Mesenchymal stem cell (in vitro differentiated cells and primary cell): ENCODE measurements around the gene ZNF608.
A peak's percentile ranks its signal among the peaks of the same experiment; 100 is the strongest.

Experiments used
- DNase-seq: peaks from one replicate; pipeline ENCODE4 v3.0.0-alpha.2; 2013
- H2AFZ ChIP-seq: one replicate; pipeline ENCODE4 v1.6.1; 2013; ENCODE audit warnings: low read depth, mild to moderate bottlenecking, control low read depth, inconsistent platforms, low read length, moderate library complexity
- H2AK5ac ChIP-seq: 2 replicates; pipeline ENCODE4 v1.6.1; 2013; ENCODE audit warnings: low read length, moderate library complexity, mild to moderate bottlenecking, inconsistent platforms; ENCODE audit not compliant: severe bottlenecking
- H2BK120ac ChIP-seq: one replicate; pipeline ENCODE4 v1.6.1; 2013; ENCODE audit warnings: low read depth, mild to moderate bottlenecking, inconsistent platforms, low read length, moderate library complexity
- H2BK12ac ChIP-seq, 2 experiments: one replicate each; pipeline ENCODE4 v1.6.1; 2013; ENCODE audit warnings: inconsistent platforms in 2 of 2, low read length in 2 of 2, mild to moderate bottlenecking in 2 of 2, moderate library complexity in 2 of 2, control low read depth in 1 of 2
- H2BK15ac ChIP-seq: one replicate; pipeline ENCODE4 v1.6.1; 2013; ENCODE audit warnings: mild to moderate bottlenecking, low read depth, inconsistent platforms; ENCODE audit not compliant: poor library complexity, severe bottlenecking
- H2BK5ac ChIP-seq: 2 replicates; pipeline ENCODE4 v1.6.1; 2013; ENCODE audit warnings: low read depth, mild to moderate bottlenecking, low read length, control low read depth, inconsistent platforms; ENCODE audit not compliant: poor library complexity, severe bottlenecking
- H3K14ac ChIP-seq, 2 experiments: one replicate each; pipeline ENCODE4 v1.6.1; 2013; ENCODE audit warnings: inconsistent platforms in 2 of 2, low read length in 2 of 2, control low read depth in 1 of 2, mild to moderate bottlenecking in 1 of 2, moderate library complexity in 1 of 2
- H3K18ac ChIP-seq, 2 experiments: one replicate each; pipeline ENCODE4 v1.6.1; 2013; ENCODE audit warnings: inconsistent platforms in 2 of 2, low read length in 2 of 2, control low read depth in 1 of 2, low read depth in 1 of 2, mild to moderate bottlenecking in 1 of 2
- H3K23ac ChIP-seq, 2 experiments: one replicate each; pipeline ENCODE4 v1.6.1; 2013; ENCODE audit warnings: inconsistent platforms in 2 of 2, low read length in 2 of 2, mild to moderate bottlenecking in 2 of 2, moderate library complexity in 2 of 2, control low read depth in 1 of 2
- H3K27ac ChIP-seq: 2 replicates; pipeline ENCODE4 v1.5.1; 2013; ENCODE audit warnings: mild to moderate bottlenecking, moderate library complexity, low read length, control low read depth, inconsistent platforms; ENCODE audit not compliant: poor library complexity, severe bottlenecking
- H3K27me3 ChIP-seq, 2 experiments: 2 replicates each; pipeline versions ENCODE4 v1.6.1 to v1.7.0; 2013; ENCODE audit warnings: low read length in 2 of 2, mild to moderate bottlenecking in 2 of 2, moderate library complexity in 2 of 2, control low read depth in 1 of 2, inconsistent platforms in 1 of 2; ENCODE audit not compliant: control insufficient read depth in 1 of 2, insufficient read depth in 1 of 2
- H3K36me3 ChIP-seq, 2 experiments: 2 replicates each; pipeline versions ENCODE4 v1.6.1 to v1.7.0; 2013; ENCODE audit warnings: low read length in 2 of 2, control low read depth in 1 of 2, inconsistent platforms in 1 of 2, low read depth in 1 of 2, mild to moderate bottlenecking in 1 of 2; ENCODE audit not compliant: insufficient read depth in 2 of 2, control insufficient read depth in 1 of 2
- H3K4ac ChIP-seq, 2 experiments: one replicate each; pipeline ENCODE4 v1.6.1; 2013; ENCODE audit warnings: inconsistent platforms in 2 of 2, low read length in 2 of 2, mild to moderate bottlenecking in 2 of 2, moderate library complexity in 2 of 2, control low read depth in 1 of 2, low read depth in 1 of 2
- H3K4me1 ChIP-seq: 2 replicates; pipeline ENCODE4 v1.6.1; 2013; ENCODE audit warnings: low read depth, low read length, control low read depth; ENCODE audit not compliant: control insufficient read depth, insufficient read depth
- H3K4me2 ChIP-seq: 2 replicates; pipeline ENCODE4 v1.6.1; 2013; ENCODE audit warnings: low read length, mild to moderate bottlenecking, inconsistent platforms; ENCODE audit not compliant: poor library complexity, severe bottlenecking
- H3K4me3 ChIP-seq, 2 experiments: 2 replicates each; pipeline versions ENCODE4 v1.5.1 to v1.7.0; 2013; ENCODE audit warnings: low read length in 2 of 2, mild to moderate bottlenecking in 2 of 2, control low read depth in 1 of 2, low read depth in 1 of 2; ENCODE audit not compliant: insufficient read depth in 1 of 2
- H3K79me1 ChIP-seq: replicated peaks from 2 replicates; pipeline ENCODE4 v1.6.1; 2013; ENCODE audit warnings: mild to moderate bottlenecking, control low read depth, low read length, inconsistent platforms; ENCODE audit not compliant: poor library complexity, severe bottlenecking
- H3K9ac ChIP-seq: 2 replicates; pipeline ENCODE4 v1.7.0; 2013; ENCODE audit warnings: mild to moderate bottlenecking, low read length, moderate library complexity
- H3K9me3 ChIP-seq: 2 replicates; pipeline ENCODE4 v1.7.0; 2013; ENCODE audit warnings: mild to moderate bottlenecking, low read length; ENCODE audit not compliant: control insufficient read depth
- H4K8ac ChIP-seq: one replicate; pipeline ENCODE4 v1.6.1; 2013; ENCODE audit warnings: inconsistent platforms, mild to moderate bottlenecking, low read length, moderate library complexity
- H4K91ac ChIP-seq: one replicate; pipeline ENCODE4 v1.6.1; 2013; ENCODE audit warnings: mild to moderate bottlenecking, low read length, inconsistent platforms
- WGBS: methylation state at CpG from one replicate; pipeline ENCODE4 v1.1.7; 2013; ENCODE audit warnings: mixed read lengths; 5-methylcytosine and 5-hydroxymethylcytosine counted together

The ZNF608 gene

DNA sequence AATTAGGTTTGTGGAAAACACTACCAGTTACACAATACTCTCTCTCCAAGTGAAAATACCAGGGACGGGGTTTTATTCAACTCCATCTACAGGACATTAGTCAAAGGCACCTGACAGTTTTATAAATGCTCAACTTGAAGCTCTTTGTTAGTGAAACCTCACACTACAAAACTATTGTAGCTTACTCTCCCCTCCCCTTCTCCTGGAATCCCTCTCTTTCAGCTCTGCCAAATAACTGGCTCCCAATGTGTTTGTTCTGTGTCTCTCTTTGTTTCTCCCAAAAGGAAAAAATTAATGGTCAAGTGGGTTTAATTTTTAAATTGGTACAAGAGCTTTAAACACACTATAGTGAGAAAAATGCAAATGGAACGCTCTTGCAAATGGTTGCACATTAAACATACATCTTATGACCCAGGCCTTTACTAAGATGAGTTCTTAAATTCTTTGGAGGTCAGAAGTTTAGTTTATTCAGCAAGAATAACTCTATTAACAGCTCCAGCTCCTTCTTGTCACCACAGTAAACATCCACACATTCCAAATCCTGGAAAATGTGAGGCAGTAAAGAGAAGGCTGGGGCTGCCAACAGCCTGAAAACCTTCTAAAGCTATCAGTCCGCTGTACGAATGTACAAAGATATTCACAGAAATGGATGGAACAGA is 48.4 kb downstream of the ZNF608 start:
- H3K79me1 ChIP-seq: peaks cover 11% of the 10 kb centered on the region
- H3K27ac ChIP-seq: peak overlapping the region; percentile 48
- no peak overlapping the region for H2BK15ac ChIP-seq
- H3K4me2 ChIP-seq: no peak overlapping the region
- no peak overlapping the region for H4K91ac ChIP-seq
- H3K9me3 ChIP-seq: no peaks in the 10 kb centered on the region
- H3K14ac ChIP-seq: no peak overlapping the region
- H3K27me3 ChIP-seq: no peaks in the 10 kb centered on the region
- peaks cover 6% of the 10 kb centered on the region for H3K4me1 ChIP-seq
- no peak overlapping the region for H3K18ac ChIP-seq
- H2BK5ac ChIP-seq: no peak overlapping the region
- no peak overlapping the region for H2AK5ac ChIP-seq
- H4K8ac ChIP-seq: no peak overlapping the region
- no peaks in the 10 kb centered on the region for H3K36me3 ChIP-seq
- DNase-seq: peak; percentile 87
- peak overlapping the region; percentile 49 for H3K9ac ChIP-seq
- H2BK120ac ChIP-seq: no peak overlapping the region
- H3K4ac ChIP-seq: no peak overlapping the region
- H2BK12ac ChIP-seq: no peak overlapping the region
- H3K4me3 ChIP-seq: no peak overlapping the region
- H2AFZ ChIP-seq: no peak overlapping the region
- WGBS: 14% methylated on average over 2 of the region's 4 CpGs
- no peak overlapping the region for H3K23ac ChIP-seq

GRCh38 chr5:124697501-124697900 is 48.9 kb downstream of the ZNF608 start:
- peak; percentile 41 for DNase-seq
- peaks cover 12% of the 10 kb centered on the region for H3K79me1 ChIP-seq

GRCh38 chr5:124696898-124697297 is 49.5 kb downstream of the ZNF608 start:
- no peak overlapping the region for H3K23ac ChIP-seq
- H3K27me3 ChIP-seq: no peaks in the 10 kb centered on the region
- no peak for DNase-seq
- H3K79me1 ChIP-seq: peaks cover 13% of the 10 kb centered on the region
- H3K27ac ChIP-seq: no peak overlapping the region
- no peaks in the 10 kb centered on the region for H3K9me3 ChIP-seq
- H2AK5ac ChIP-seq: no peak overlapping the region
- no peak overlapping the region for H2BK120ac ChIP-seq
- no peak overlapping the region for H3K18ac ChIP-seq
- H4K8ac ChIP-seq: no peak overlapping the region
- H2BK15ac ChIP-seq: no peak overlapping the region
- no peak overlapping the region for H3K4ac ChIP-seq
- no peak overlapping the region for H2BK12ac ChIP-seq
- no peak overlapping the region for H4K91ac ChIP-seq
- H3K9ac ChIP-seq: no peak overlapping the region
- no peaks in the 10 kb centered on the region for H3K36me3 ChIP-seq
- H3K4me2 ChIP-seq: no peak overlapping the region
- 94% methylated on average over 7 of the region's 7 CpGs for WGBS
- H2BK5ac ChIP-seq: no peak overlapping the region
- H3K4me1 ChIP-seq: peaks cover 8% of the 10 kb centered on the region
- no peak overlapping the region for H3K4me3 ChIP-seq
- H2AFZ ChIP-seq: no peak overlapping the region
- no peak overlapping the region for H3K14ac ChIP-seq

More at GRCh38 chr5:124697501-124697900, 48.9 kb downstream of the ZNF608 start:
- Histone ChIP-seq H3K27me3 (no peaks in the 10 kb centered on the region), H3K18ac (no peak overlapping the region), H3K4me1 (peaks cover 6% of the 10 kb centered on the region), H4K91ac (no peak overlapping the region), H2BK15ac (no peak overlapping the region), H3K14ac (no peak overlapping the region), H3K23ac (no peak overlapping the region), H3K9me3 (no peaks in the 10 kb centered on the region), H2BK12ac (no peak overlapping the region), H3K4ac (no peak overlapping the region), H3K9ac (no peak overlapping the region), H2AFZ (no peak overlapping the region), H2AK5ac (no peak overlapping the region), H3K36me3 (no peaks in the 10 kb centered on the region), H3K27ac (peak overlapping the region; percentile 48), H3K4me2 (no peak overlapping the region), H2BK5ac (no peak overlapping the region), H4K8ac (no peak overlapping the region), H2BK120ac (no peak overlapping the region), H3K4me3 (no peak overlapping the region)
- WGBS: 94% methylated on average over 1 of the region's 1 CpG
